Measurements from ENCODE around the gene POU2AF2. TPM values are rescaled to one million over a fixed set of nuclear protein-coding genes. Genes with fewer than 3 reads are reported as not detected.

The POU2AF2 gene
- total RNA-seq (not detected), polyA plus RNA-seq (not detected)

GRCh38 chr11:111245425-111245824 lies at the start of gene POU2AF2:
Gene POU2AF2, plus strand, starts transcription at chr11:111245725. Its CDS starts 129 bp downstream, at chr11:111245854.
- H3K36me3 Mint-ChIP-seq: no peaks in the 10 kb centered on the region
- ChIA-PET POLR2A (no interaction called here), CTCF (no interaction called here)
- H3K27me3 ChIP-seq (ENCODE audit: insufficient read depth, low read length, poor library complexity, severe bottlenecking): no peaks in the 10 kb centered on the region
- H3K27ac Mint-ChIP-seq: no peak within 1 kb of the TSS
- no peak within 1 kb of the TSS for H3K4me3 Mint-ChIP-seq
- H3K9me3 Mint-ChIP-seq: no peaks in the 10 kb centered on the region
- no peaks in the 10 kb centered on the region for H3K4me1 ChIP-seq (ENCODE audit: insufficient read depth, low read length)
- no peaks in the 10 kb centered on the region for H3K36me3 ChIP-seq (ENCODE audit: insufficient read depth, low read length)
- H3K4me3 ChIP-seq (ENCODE audit: low read length): no peak within 1 kb of the TSS
- peaks cover 9 to 61% of the 10 kb centered on the region in 2 donors for H3K27me3 Mint-ChIP-seq
- no peaks in the 10 kb centered on the region for H3K4me1 Mint-ChIP-seq
- no peak within 1 kb of the TSS for H3K27ac ChIP-seq (ENCODE audit: low read depth, low read length)
- no peak for DNase-seq
- H3K9me3 ChIP-seq (ENCODE audit: low read length): no peaks in the 10 kb centered on the region

GRCh38 chr11:111200010-111200534 lies 45.5 kb upstream of the POU2AF2 start:
- no peak overlapping the region for H3K4me3 Mint-ChIP-seq
- DNase-seq: no peak
- Histone ChIP-seq H3K9me3 (ENCODE audit: low read length) (no peaks in the 10 kb centered on the region), H3K27ac (ENCODE audit: low read depth, low read length) (no peak overlapping the region), H3K4me3 (ENCODE audit: low read length) (no peak overlapping the region), H3K36me3 (ENCODE audit: insufficient read depth, low read length) (no peaks in the 10 kb centered on the region), H3K27me3 (ENCODE audit: insufficient read depth, low read length, poor library complexity, severe bottlenecking) (no peaks in the 10 kb centered on the region), H3K4me1 (ENCODE audit: insufficient read depth, low read length) (no peaks in the 10 kb centered on the region)
- H3K27me3 Mint-ChIP-seq: peaks cover 4 to 27% of the 10 kb centered on the region in 2 donors
- no peaks in the 10 kb centered on the region for H3K9me3 Mint-ChIP-seq
- CTCF ChIA-PET: no interaction called here
- H3K4me1 Mint-ChIP-seq: no peaks in the 10 kb centered on the region
- POLR2A ChIA-PET: no interaction called here
- no peaks in the 10 kb centered on the region for H3K36me3 Mint-ChIP-seq
- H3K27ac Mint-ChIP-seq: no peak overlapping the region

- Mint-ChIP-seq H3K27me3 (peaks cover 6 to 11% of the 10 kb centered on the region in 2 donors), H3K27ac (no peak overlapping the region), H3K9me3 (no peaks in the 10 kb centered on the region), H3K4me1 (no peaks in the 10 kb centered on the region), H3K4me3 (no peak overlapping the region), H3K36me3 (no peaks in the 10 kb centered on the region)
- CTCF ChIA-PET: interaction anchor here (1.3 kb wide), 1 partner anchor 8 kb away, joined by 3 read pairs; no protein-coding TSS in a partner anchor
- no peaks in the 10 kb centered on the region for H3K36me3 ChIP-seq (ENCODE audit: insufficient read depth, low read length)
- H3K9me3 ChIP-seq (ENCODE audit: low read length): no peaks in the 10 kb centered on the region
- no peaks in the 10 kb centered on the region for H3K4me1 ChIP-seq (ENCODE audit: insufficient read depth, low read length)
- DNase-seq: no peak
- no peak overlapping the region for H3K27ac ChIP-seq (ENCODE audit: low read depth, low read length)
- POLR2A ChIA-PET: no interaction called here
- H3K27me3 ChIP-seq (ENCODE audit: insufficient read depth, low read length, poor library complexity, severe bottlenecking): no peaks in the 10 kb centered on the region
- no peak overlapping the region for H3K4me3 ChIP-seq (ENCODE audit: low read length)
Observed at GRCh38 chr11:111204211-111204610, 41.3 kb upstream of the POU2AF2 start.

- Histone ChIP-seq H3K27ac (ENCODE audit: low read depth, low read length) (no peak overlapping the region), H3K4me3 (ENCODE audit: low read length) (no peak overlapping the region), H3K4me1 (ENCODE audit: insufficient read depth, low read length) (no peaks in the 10 kb centered on the region), H3K9me3 (ENCODE audit: low read length) (no peaks in the 10 kb centered on the region), H3K27me3 (ENCODE audit: insufficient read depth, low read length, poor library complexity, severe bottlenecking) (no peaks in the 10 kb centered on the region), H3K36me3 (ENCODE audit: insufficient read depth, low read length) (no peaks in the 10 kb centered on the region)
- Mint-ChIP-seq H3K27ac (no peak overlapping the region), H3K4me3 (no peak overlapping the region), H3K27me3 (peaks cover 4 to 14% of the 10 kb centered on the region in 2 donors), H3K9me3 (no peaks in the 10 kb centered on the region), H3K36me3 (no peaks in the 10 kb centered on the region), H3K4me1 (no peaks in the 10 kb centered on the region)
- POLR2A ChIA-PET: no interaction called here
- DNase-seq: no peak
- CTCF ChIA-PET: no interaction called here
Observed at GRCh38 chr11:111205632-111206385, 39.7 kb upstream of the POU2AF2 start.

GRCh38 chr11:111206472-111206871 lies 39.1 kb upstream of the POU2AF2 start:
- no peaks in the 10 kb centered on the region for H3K4me1 Mint-ChIP-seq
- no peak overlapping the region for H3K4me3 ChIP-seq (ENCODE audit: low read length)
- no peaks in the 10 kb centered on the region for H3K9me3 Mint-ChIP-seq
- no peak overlapping the region for H3K27ac Mint-ChIP-seq
- peaks cover 4 to 15% of the 10 kb centered on the region in 2 donors for H3K27me3 Mint-ChIP-seq
- CTCF ChIA-PET: no interaction called here
- H3K36me3 ChIP-seq (ENCODE audit: insufficient read depth, low read length): no peaks in the 10 kb centered on the region
- no peaks in the 10 kb centered on the region for H3K27me3 ChIP-seq (ENCODE audit: insufficient read depth, low read length, poor library complexity, severe bottlenecking)
- no peak overlapping the region for H3K4me3 Mint-ChIP-seq
- H3K27ac ChIP-seq (ENCODE audit: low read depth, low read length): no peak overlapping the region
- no peaks in the 10 kb centered on the region for H3K4me1 ChIP-seq (ENCODE audit: insufficient read depth, low read length)
- no peaks in the 10 kb centered on the region for H3K9me3 ChIP-seq (ENCODE audit: low read length)
- no peak for DNase-seq
- POLR2A ChIA-PET: no interaction called here
- H3K36me3 Mint-ChIP-seq: no peaks in the 10 kb centered on the region

GRCh38 chr11:111207213-111207612 lies 38.3 kb upstream of the POU2AF2 start:
- H3K36me3 ChIP-seq (ENCODE audit: insufficient read depth, low read length): no peaks in the 10 kb centered on the region
- DNase-seq: no peak
- no peaks in the 10 kb centered on the region for H3K27me3 ChIP-seq (ENCODE audit: insufficient read depth, low read length, poor library complexity, severe bottlenecking)
- no peak overlapping the region for H3K27ac Mint-ChIP-seq
- no peaks in the 10 kb centered on the region for H3K9me3 Mint-ChIP-seq
- H3K36me3 Mint-ChIP-seq: no peaks in the 10 kb centered on the region
- H3K27me3 Mint-ChIP-seq: peaks cover 4 to 18% of the 10 kb centered on the region in 2 donors
- H3K4me1 Mint-ChIP-seq: no peaks in the 10 kb centered on the region
- no peaks in the 10 kb centered on the region for H3K4me1 ChIP-seq (ENCODE audit: insufficient read depth, low read length)
- no peak overlapping the region for H3K4me3 Mint-ChIP-seq
- CTCF ChIA-PET: no interaction called here
- POLR2A ChIA-PET: no interaction called here
- no peak overlapping the region for H3K27ac ChIP-seq (ENCODE audit: low read depth, low read length)
- no peaks in the 10 kb centered on the region for H3K9me3 ChIP-seq (ENCODE audit: low read length)
- no peak overlapping the region for H3K4me3 ChIP-seq (ENCODE audit: low read length)

GRCh38 chr11:111209543-111210355 lies 35.8 kb upstream of the POU2AF2 start:
- H3K36me3 ChIP-seq (ENCODE audit: insufficient read depth, low read length): no peaks in the 10 kb centered on the region
- H3K27ac Mint-ChIP-seq: no peak overlapping the region
- ChIA-PET CTCF (interaction anchor here (1.2 kb wide), 1 partner anchor 12 kb away, joined by 4 read pairs; no protein-coding TSS in a partner anchor), POLR2A (no interaction called here)
- H3K36me3 Mint-ChIP-seq: no peaks in the 10 kb centered on the region
- no peaks in the 10 kb centered on the region for H3K4me1 ChIP-seq (ENCODE audit: insufficient read depth, low read length)
- DNase-seq: no peak
- no peaks in the 10 kb centered on the region for H3K9me3 ChIP-seq (ENCODE audit: low read length)
- H3K4me3 Mint-ChIP-seq: no peak overlapping the region
- no peak overlapping the region for H3K27ac ChIP-seq (ENCODE audit: low read depth, low read length)
- H3K9me3 Mint-ChIP-seq: no peaks in the 10 kb centered on the region
- H3K27me3 ChIP-seq (ENCODE audit: insufficient read depth, low read length, poor library complexity, severe bottlenecking): no peaks in the 10 kb centered on the region
- peaks cover 2 to 17% of the 10 kb centered on the region in 2 donors for H3K27me3 Mint-ChIP-seq
- H3K4me3 ChIP-seq (ENCODE audit: low read length): no peak overlapping the region
- no peaks in the 10 kb centered on the region for H3K4me1 Mint-ChIP-seq

- peaks cover 0 to 13% of the 10 kb centered on the region in 2 donors for H3K27me3 Mint-ChIP-seq
Observed at GRCh38 chr11:111213256-111213655, 32.3 kb upstream of the POU2AF2 start.

More at GRCh38 chr11:111213256-111213655, 32.3 kb upstream of the POU2AF2 start:
- no peak overlapping the region for H3K4me3 Mint-ChIP-seq
- no peaks in the 10 kb centered on the region for H3K36me3 ChIP-seq (ENCODE audit: insufficient read depth, low read length)
- POLR2A ChIA-PET: no interaction called here
- H3K9me3 Mint-ChIP-seq: no peaks in the 10 kb centered on the region
- CTCF ChIA-PET: no interaction called here
- H3K27ac Mint-ChIP-seq: no peak overlapping the region
- H3K27me3 ChIP-seq (ENCODE audit: insufficient read depth, low read length, poor library complexity, severe bottlenecking): no peaks in the 10 kb centered on the region
- H3K4me3 ChIP-seq (ENCODE audit: low read length): no peak overlapping the region
- no peak overlapping the region for H3K27ac ChIP-seq (ENCODE audit: low read depth, low read length)
- H3K4me1 Mint-ChIP-seq: no peaks in the 10 kb centered on the region
- H3K9me3 ChIP-seq (ENCODE audit: low read length): no peaks in the 10 kb centered on the region
- H3K4me1 ChIP-seq (ENCODE audit: insufficient read depth, low read length): no peaks in the 10 kb centered on the region
- H3K36me3 Mint-ChIP-seq: no peaks in the 10 kb centered on the region
- no peak for DNase-seq

Data from CD8-positive, alpha-beta memory T cell (primary cell).